IMR-90 (cell line): ENCODE results near the gene TEAD1.
A peak's percentile ranks its signal among the peaks of the same experiment; 100 is the strongest.

Experiments used
- CEBPB ChIP-seq: IDR thresholded peaks from 2 replicates; pipeline ENCODE4 v1.6.1; 2012; ENCODE audit warnings: low read depth, low read length, improper control_type of control experiment
- CTCF ChIP-seq: conservative IDR thresholded peaks from 2 replicates; pipeline ENCODE4 v1.5.1; 2012; ENCODE audit warnings: mild to moderate bottlenecking, low read depth, low read length, improper control_type of control experiment
- MAZ ChIP-seq: IDR thresholded peaks from 2 replicates; pipeline ENCODE4 v1.6.1; 2012; ENCODE audit warnings: low read depth, mild to moderate bottlenecking, low read length, improper control_type of control experiment, moderate library complexity, borderline replicate concordance
- POLR2A ChIP-seq: IDR thresholded peaks from 2 replicates; pipeline ENCODE4 v1.6.1; 2012; ENCODE audit warnings: mild to moderate bottlenecking, low read depth, low read length
- RAD21 ChIP-seq: IDR thresholded peaks from 2 replicates; pipeline ENCODE4 v1.6.1; 2012; ENCODE audit warnings: low read length, improper control_type of control experiment
- RCOR1 ChIP-seq: IDR thresholded peaks from 2 replicates; pipeline ENCODE4 v1.6.1; 2012; ENCODE audit warnings: mild to moderate bottlenecking, low read length, improper control_type of control experiment; ENCODE audit not compliant: insufficient replicate concordance
- SMC3 ChIP-seq: fragments of 150-350 bp; IDR thresholded peaks from 2 replicates; pipeline ENCODE4 v1.6.1; 2016; ENCODE audit warnings: low read depth, mild to moderate bottlenecking, antibody characterized with exemption, low read length, moderate library complexity

- TF ChIP-seq MAZ (no peak), CTCF (no peak), RAD21 (peak; percentile 12; the same call in 1 of the 2 replicates), CEBPB (no peak), POLR2A (no peak), RCOR1 (no peak), SMC3 (no peak)
Observed at GRCh38 chr11:12674936-12675696, 895 bp downstream of the TEAD1 start.
